HepG2 (cell line): ENCODE data around the gene ABCB6. TPM values are rescaled to one million over a fixed set of nuclear protein-coding genes. Genes with fewer than 3 reads are reported as not detected.
A peak's percentile ranks its signal among the peaks of the same experiment; 100 is the strongest.

Experiments used
- AGO2 ChIP-seq: fragments of 200-400 bp; formaldehyde crosslinking; optimal IDR thresholded peaks from 2 replicates; pipeline ENCODE3; 2017; ENCODE audit warnings: mild to moderate bottlenecking, low read depth, low read length, moderate library complexity
- ARHGAP35 ChIP-seq: sonication (generic); formaldehyde crosslinking; IDR thresholded peaks from 2 replicates; pipeline ENCODE4 v1.9.0; 2022; ENCODE audit warnings: mild to moderate bottlenecking, inconsistent platforms, moderate library complexity, missing genetic modification reagents, borderline replicate concordance
- BORCS8-MEF2B ChIP-seq: sonication (generic); formaldehyde crosslinking; IDR thresholded peaks from 2 replicates; pipeline ENCODE4 v1.8.0; 2022; ENCODE audit warnings: mild to moderate bottlenecking, missing genetic modification reagents
- DPF2 ChIP-seq: sonication (generic); formaldehyde crosslinking; IDR thresholded peaks from 2 replicates; pipeline ENCODE4 v1.4.0; 2020; ENCODE audit warnings: mild to moderate bottlenecking, low read depth, missing genetic modification reagents, borderline replicate concordance
- ELF1 ChIP-seq: sonication (generic); formaldehyde crosslinking; IDR thresholded peaks from 2 replicates; pipeline ENCODE4 v1.4.0; 2020; ENCODE audit warnings: missing genetic modification reagents
- EP300 ChIP-seq, 3 experiments: sonication (generic) in 1 of 3; formaldehyde crosslinking in 1 of 3; IDR thresholded peaks; 2 replicates each; pipeline versions ENCODE4 v1.5.1 to v1.6.1; 2011 to 2020; ENCODE audit warnings: low read depth in 2 of 3, low read length in 2 of 3, borderline replicate concordance in 1 of 3, improper control_type of control experiment in 1 of 3, mild to moderate bottlenecking in 1 of 3, missing genetic modification reagents in 1 of 3, moderate library complexity in 1 of 3
- GTF2F1 ChIP-seq: fragments of 150-350 bp; IDR thresholded peaks from 2 replicates; pipeline ENCODE4 v1.6.1; 2014; ENCODE audit warnings: low read length
- IRF2 ChIP-seq: IDR thresholded peaks from 2 replicates; pipeline ENCODE4 v1.6.1; 2018; ENCODE audit warnings: missing genetic modification reagents, missing compliant biosample characterization
- KLF9 ChIP-seq: IDR thresholded peaks from 2 replicates; pipeline ENCODE4 v1.6.1; 2016; ENCODE audit warnings: low read depth
- MAZ ChIP-seq, 2 experiments: sonication (generic) in 1 of 2; formaldehyde crosslinking in 1 of 2; IDR thresholded peaks; 2 replicates each; pipeline versions ENCODE4 v1.5.0 to v1.6.1; 2012 to 2020; ENCODE audit warnings: low read depth in 2 of 2, mild to moderate bottlenecking in 2 of 2, borderline replicate concordance in 1 of 2, improper control_type of control experiment in 1 of 2, low read length in 1 of 2, missing genetic modification reagents in 1 of 2, moderate library complexity in 1 of 2
- RBFOX2 ChIP-seq: fragments of 200-400 bp; formaldehyde crosslinking; IDR thresholded peaks from 2 replicates; pipeline ENCODE4 v1.6.1; 2017; ENCODE audit warnings: low read depth, mild to moderate bottlenecking, low read length
- SIX1 ChIP-seq: sonication (generic); formaldehyde crosslinking; IDR thresholded peaks from 2 replicates; pipeline ENCODE4 v1.4.0; 2020; ENCODE audit warnings: missing genetic modification reagents, borderline replicate concordance
- SMYD3 ChIP-seq: sonication (generic); formaldehyde crosslinking; IDR thresholded peaks from 2 replicates; pipeline ENCODE4 v1.8.1; 2023; ENCODE audit warnings: mild to moderate bottlenecking, missing genetic modification reagents
- SNAI1 ChIP-seq: sonication (generic); formaldehyde crosslinking; IDR thresholded peaks from 2 replicates; pipeline ENCODE4 v1.5.0; 2020; ENCODE audit warnings: mild to moderate bottlenecking, missing genetic modification reagents, borderline replicate concordance
- STAT5B ChIP-seq: sonication (generic); formaldehyde crosslinking; IDR thresholded peaks from 2 replicates; pipeline ENCODE4 v1.4.0; 2020; ENCODE audit warnings: missing genetic modification reagents
- TCF12 ChIP-seq, 2 experiments: fragments of 450-650 bp in 1 of 2; sonication (generic) in 1 of 2; formaldehyde crosslinking in 1 of 2; IDR thresholded peaks; 2 replicates each; pipeline versions ENCODE4 v1.6.1 to v1.8.0; 2017 to 2022; ENCODE audit warnings: antibody characterized with exemption in 1 of 2, mild to moderate bottlenecking in 1 of 2, missing genetic modification reagents in 1 of 2, moderate library complexity in 1 of 2
- ZNF205 ChIP-seq: IDR thresholded peaks from 2 replicates; pipeline ENCODE4 v1.6.1; 2018; ENCODE audit warnings: missing biosample characterization, missing genetic modification reagents
- ZNF225 ChIP-seq: sonication (generic); formaldehyde crosslinking; IDR thresholded peaks from 2 replicates; pipeline ENCODE4 v1.4.0; 2020; ENCODE audit warnings: mild to moderate bottlenecking, missing genetic modification reagents
- ZNF629 ChIP-seq: sonication (generic); formaldehyde crosslinking; conservative IDR thresholded peaks from 2 replicates; pipeline ENCODE4 v1.5.0; 2020; ENCODE audit warnings: missing genetic modification reagents
- ZNF772 ChIP-seq: sonication (generic); formaldehyde crosslinking; IDR thresholded peaks from 2 replicates; pipeline ENCODE4 v1.5.0; 2020; ENCODE audit warnings: mild to moderate bottlenecking, missing genetic modification reagents
- polyA plus RNA-seq, 8 experiments: library from polyadenylated mRNA; depleted of rRNA in 3 of 8; stranded (reverse) in 7 of 8; unstranded in 1 of 8; fragments of >200 nt; fragmentation: Illumina TruSeq in 4 of 8; extraction: Trizol in 4 of 8; gene quantifications; 2 replicates each; pipeline versions ENCODE4 v1.2.1 to v1.2.3, GENCODE V29; 2011 to 2016; ENCODE audit warnings: low read depth in 4 of 8, missing spikeins in 1 of 8, mixed read lengths in 1 of 8; ENCODE audit not compliant: insufficient read depth in 1 of 8
- total RNA-seq, 5 experiments: library from RNA; depleted of rRNA; stranded (reverse); fragments of >200 nt; fragmentation: Illumina TruSeq; extraction: Trizol; gene quantifications; 2 replicates each; pipeline ENCODE4 v1.2.3, GENCODE V29; 2016; ENCODE audit warnings: low read depth in 1 of 5
- TF ChIP-seq, protein P1 (sequence below): IDR thresholded peaks from 2 replicates; pipeline ENCODE4 v1.6.1; 2016; ENCODE audit warnings: mild to moderate bottlenecking, missing biosample characterization, missing genetic modification reagents
- TF ChIP-seq, protein P2 (sequence below): sonication (generic); formaldehyde crosslinking; IDR thresholded peaks from 2 replicates; pipeline ENCODE4 v1.9.0; 2022; ENCODE audit warnings: low read depth, missing genetic modification reagents
- TF ChIP-seq, protein P3 (sequence below): sonication (generic); formaldehyde crosslinking; IDR thresholded peaks from 2 replicates; pipeline ENCODE4 v1.5.1; 2020; ENCODE audit warnings: mild to moderate bottlenecking, missing genetic modification reagents, borderline replicate concordance
- TF ChIP-seq, protein P4 (sequence below): sonication (generic); formaldehyde crosslinking; conservative IDR thresholded peaks from 2 replicates; pipeline ENCODE4 v1.5.0; 2020; ENCODE audit warnings: missing genetic modification reagents

The ABCB6 gene
- total and polyA plus RNA-seq, 2 of the 13 experiments (the other 11 are each of a cell fraction or from before 2014, with no cell fraction given), result 91.1 to 137 TPM

DNA sequence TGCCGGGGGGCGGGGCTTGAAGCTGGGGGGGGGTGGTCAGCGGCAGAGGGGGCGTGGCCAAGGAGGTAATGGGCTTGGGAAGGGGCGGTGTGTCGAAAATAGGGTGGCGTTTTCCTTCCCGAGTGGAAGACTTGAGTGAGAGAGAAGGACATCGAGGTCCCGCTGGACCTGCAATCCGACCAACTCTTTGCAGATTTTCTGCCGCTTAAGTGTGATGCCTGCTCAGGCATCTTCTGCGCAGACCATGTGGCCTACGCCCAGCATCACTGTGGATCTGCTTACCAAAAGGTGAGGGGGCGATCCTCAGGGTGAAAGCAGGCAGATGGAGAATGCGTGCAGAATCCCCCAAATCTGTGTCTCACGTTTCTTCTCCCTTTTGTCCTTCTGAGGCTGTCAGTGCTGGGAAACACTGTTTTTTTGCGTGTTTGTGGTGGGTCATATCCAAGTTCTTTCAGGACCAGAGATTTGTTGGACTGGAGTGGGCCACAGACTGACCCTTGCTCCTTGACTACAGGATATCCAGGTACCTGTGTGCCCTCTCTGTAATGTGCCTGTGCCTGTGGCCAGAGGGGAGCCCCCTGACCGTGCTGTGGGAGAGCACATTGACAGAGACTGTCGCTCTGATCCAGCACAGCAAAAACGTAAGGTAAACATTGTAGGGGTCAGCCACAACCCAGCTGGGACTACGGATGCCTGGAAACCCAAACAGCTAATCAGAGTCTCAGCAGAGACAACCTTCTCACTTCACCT, 11.4 kb downstream of the ABCB6 start (continued):
- TF ChIP-seq ARHGAP35 (no peak), ZNF225 (CRISPR knock-in tag) (peak; percentile 53; the same call in 1 of the 2 replicates), EP300 (IDR thresholded peaks at IDR 0.05; ENCODE audit: low read depth in 2 of 2, low read length in 2 of 2) (no peak), EP300 (CRISPR knock-in tag; IDR thresholded peaks at IDR 0.05; ENCODE audit: borderline replicate concordance) (0 out of 2 replicates have a peak, but pooled peaks have one; percentile 23), STAT5B (CRISPR knock-in tag) (no peak), RBFOX2 (peak; percentile 52), BORCS8-MEF2B (CRISPR knock-in tag) (no peak), MAZ (IDR thresholded peaks at IDR 0.05; ENCODE audit: borderline replicate concordance, low read depth, low read length) (no peak), MAZ (CRISPR knock-in tag; IDR thresholded peaks at IDR 0.05; ENCODE audit: low read depth) (no peak), IRF2 (peak; percentile 9; the same call in 1 of the 2 replicates), SIX1 (CRISPR knock-in tag) (no peak), KLF9 (no peak; the same call in 1 of the 2 replicates), GTF2F1 (no peak), TCF12 (IDR thresholded peaks at IDR 0.05) (no peak), TCF12 (CRISPR knock-in tag; IDR thresholded peaks at IDR 0.05) (no peak), ELF1 (CRISPR knock-in tag) (no peak; the same call in 1 of the 2 replicates), ZNF772 (CRISPR knock-in tag) (peak; percentile 62; the same call in 1 of the 2 replicates), ZNF205 (CRISPR knock-in tag) (no peak), SMYD3 (CRISPR knock-in tag) (no peak), AGO2 (no peak), SNAI1 (CRISPR knock-in tag) (0 out of 2 replicates have a peak, but pooled peaks have one; percentile 75), DPF2 (no peak), ZNF629 (CRISPR knock-in tag) (no peak)
- TF ChIP-seq, protein P1, sequence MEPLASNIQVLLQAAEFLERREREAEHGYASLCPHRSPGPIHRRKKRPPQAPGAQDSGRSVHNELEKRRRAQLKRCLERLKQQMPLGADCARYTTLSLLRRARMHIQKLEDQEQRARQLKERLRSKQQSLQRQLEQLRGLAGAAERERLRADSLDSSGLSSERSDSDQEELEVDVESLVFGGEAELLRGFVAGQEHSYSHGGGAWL, result no peak
- TF ChIP-seq, protein P2, sequence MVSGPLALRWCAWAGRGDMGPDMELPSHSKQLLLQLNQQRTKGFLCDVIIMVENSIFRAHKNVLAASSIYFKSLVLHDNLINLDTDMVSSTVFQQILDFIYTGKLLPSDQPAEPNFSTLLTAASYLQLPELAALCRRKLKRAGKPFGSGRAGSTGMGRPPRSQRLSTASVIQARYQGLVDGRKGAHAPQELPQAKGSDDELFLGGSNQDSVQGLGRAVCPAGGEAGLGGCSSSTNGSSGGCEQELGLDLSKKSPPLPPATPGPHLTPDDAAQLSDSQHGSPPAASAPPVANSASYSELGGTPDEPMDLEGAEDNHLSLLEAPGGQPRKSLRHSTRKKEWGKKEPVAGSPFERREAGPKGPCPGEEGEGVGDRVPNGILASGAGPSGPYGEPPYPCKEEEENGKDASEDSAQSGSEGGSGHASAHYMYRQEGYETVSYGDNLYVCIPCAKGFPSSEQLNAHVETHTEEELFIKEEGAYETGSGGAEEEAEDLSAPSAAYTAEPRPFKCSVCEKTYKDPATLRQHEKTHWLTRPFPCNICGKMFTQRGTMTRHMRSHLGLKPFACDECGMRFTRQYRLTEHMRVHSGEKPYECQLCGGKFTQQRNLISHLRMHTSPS (CRISPR knock-in tag), result no peak
- TF ChIP-seq, protein P3, sequence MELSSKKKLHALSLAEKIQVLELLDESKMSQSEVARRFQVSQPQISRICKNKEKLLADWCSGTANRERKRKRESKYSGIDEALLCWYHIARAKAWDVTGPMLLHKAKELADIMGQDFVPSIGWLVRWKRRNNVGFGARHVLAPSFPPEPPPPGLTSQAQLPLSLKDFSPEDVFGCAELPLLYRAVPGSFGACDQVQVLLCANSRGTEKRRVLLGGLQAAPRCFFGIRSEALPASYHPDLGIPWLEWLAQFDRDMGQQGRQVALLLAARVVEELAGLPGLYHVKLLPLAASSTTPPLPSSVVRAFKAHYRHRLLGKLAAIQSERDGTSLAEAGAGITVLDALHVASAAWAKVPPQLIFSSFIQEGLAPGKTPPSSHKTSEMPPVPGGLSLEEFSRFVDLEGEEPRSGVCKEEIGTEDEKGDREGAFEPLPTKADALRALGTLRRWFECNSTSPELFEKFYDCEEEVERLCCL, result no peak
- TF ChIP-seq, protein P4, sequence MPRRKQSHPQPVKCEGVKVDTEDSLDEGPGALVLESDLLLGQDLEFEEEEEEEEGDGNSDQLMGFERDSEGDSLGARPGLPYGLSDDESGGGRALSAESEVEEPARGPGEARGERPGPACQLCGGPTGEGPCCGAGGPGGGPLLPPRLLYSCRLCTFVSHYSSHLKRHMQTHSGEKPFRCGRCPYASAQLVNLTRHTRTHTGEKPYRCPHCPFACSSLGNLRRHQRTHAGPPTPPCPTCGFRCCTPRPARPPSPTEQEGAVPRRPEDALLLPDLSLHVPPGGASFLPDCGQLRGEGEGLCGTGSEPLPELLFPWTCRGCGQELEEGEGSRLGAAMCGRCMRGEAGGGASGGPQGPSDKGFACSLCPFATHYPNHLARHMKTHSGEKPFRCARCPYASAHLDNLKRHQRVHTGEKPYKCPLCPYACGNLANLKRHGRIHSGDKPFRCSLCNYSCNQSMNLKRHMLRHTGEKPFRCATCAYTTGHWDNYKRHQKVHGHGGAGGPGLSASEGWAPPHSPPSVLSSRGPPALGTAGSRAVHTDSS (CRISPR knock-in tag), result no peak
